Progenitor cell of endocrine pancreas (in vitro differentiated cells): Measurements from ENCODE around the gene KIF3B. TPM values are rescaled to one million over a fixed set of nuclear protein-coding genes. Genes with fewer than 3 reads are reported as not detected.
"Not testable (repeated sequence)": the region's sequence is repeated elsewhere in the genome, so short reads cannot be mapped to it uniquely, and the experiment has no call there.

ENCODE experiments used
- DNase-seq: peaks from one replicate; pipeline ENCODE4 v3.0.0; 2021; ENCODE audit warnings: low spot score; ENCODE audit not compliant: unreplicated experiment
- H3K27ac Mint-ChIP-seq: 2 replicates; pipeline ENCODE4 v1.8.0; 2021; ENCODE audit warnings: mild to moderate bottlenecking, moderate library complexity, mixed read lengths
- H3K27me3 Mint-ChIP-seq: 2 replicates; pipeline ENCODE4 v1.8.0; 2021; ENCODE audit warnings: mixed read lengths
- H3K36me3 Mint-ChIP-seq: 2 replicates; pipeline ENCODE4 v1.8.0; 2022; ENCODE audit warnings: mixed read lengths; ENCODE audit not compliant: insufficient read depth
- H3K4me1 Mint-ChIP-seq: 2 replicates; pipeline ENCODE4 v1.8.0; 2021; ENCODE audit warnings: low read depth, mixed read lengths
- H3K4me3 Mint-ChIP-seq: 2 replicates; pipeline ENCODE4 v1.8.0; 2021; ENCODE audit warnings: low read depth, mild to moderate bottlenecking, moderate library complexity, mixed read lengths
- H3K9me3 Mint-ChIP-seq: 2 replicates; pipeline ENCODE4 v1.8.0; 2021; ENCODE audit warnings: low read depth, mixed read lengths
- CTCF ChIP-seq: fragments of 200-600 bp; sonication (generic); IDR thresholded peaks from one replicate; pipeline ENCODE4 v1.5.0; 2021; ENCODE audit warnings: antibody characterized with exemption, mild to moderate bottlenecking; ENCODE audit not compliant: unreplicated experiment
- total RNA-seq: library from RNA; stranded (reverse); gene quantifications from 2 replicates; pipeline ENCODE4 v1.2.1, GENCODE V29; 2021

The KIF3B gene
- total RNA-seq, 1 donor from 2014 or later: 61.6 TPM

GRCh38 chr20:32251470-32251869 is 26.0 kb upstream of the KIF3B start:
- DNase-seq: no peak
- TF ChIP-seq CTCF: no peak
- no peak overlapping the region for H3K4me3 Mint-ChIP-seq
- H3K27ac Mint-ChIP-seq: no peak overlapping the region
- H3K36me3 Mint-ChIP-seq: no peaks in the 10 kb centered on the region
- peaks cover 4% of the 10 kb centered on the region for H3K4me1 Mint-ChIP-seq
- H3K9me3 Mint-ChIP-seq: no peaks in the 10 kb centered on the region
- no peaks in the 10 kb centered on the region for H3K27me3 Mint-ChIP-seq

DNA sequence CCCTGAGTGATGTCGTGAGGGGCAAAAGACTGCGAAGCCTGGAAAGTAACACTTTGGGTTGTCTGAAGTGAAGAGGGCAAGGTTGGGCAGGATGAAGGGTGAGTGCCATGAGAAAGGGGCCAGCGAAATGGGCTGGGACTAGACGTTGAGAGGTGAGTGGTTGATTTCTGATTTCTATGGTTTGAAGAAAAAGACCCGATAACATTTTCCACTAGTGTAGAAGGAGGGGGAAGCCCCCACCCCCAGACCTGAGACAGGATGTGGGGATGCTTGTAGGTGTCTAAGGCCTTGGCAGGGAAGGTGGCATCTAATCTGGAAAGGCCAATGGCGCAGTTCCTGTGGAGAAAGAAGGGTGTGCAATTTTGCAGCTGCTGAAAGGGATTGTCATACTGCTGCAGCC is 25.3 kb upstream of the KIF3B start:
- TF ChIP-seq CTCF: no peak
- peaks cover 10% of the 10 kb centered on the region for H3K4me1 Mint-ChIP-seq
- no peak overlapping the region for H3K27ac Mint-ChIP-seq
- no peaks in the 10 kb centered on the region for H3K9me3 Mint-ChIP-seq
- no peaks in the 10 kb centered on the region for H3K27me3 Mint-ChIP-seq
- DNase-seq: no peak
- no peaks in the 10 kb centered on the region for H3K36me3 Mint-ChIP-seq
- H3K4me3 Mint-ChIP-seq: no peak overlapping the region

- not testable (repeated sequence) for H3K27me3 Mint-ChIP-seq, DNase-seq, H3K36me3 Mint-ChIP-seq, H3K4me3 Mint-ChIP-seq, H3K9me3 Mint-ChIP-seq
- Mint-ChIP-seq H3K4me1 (peaks cover 16% of the 10 kb centered on the region), H3K27ac (peak overlapping the region; percentile 42)
Measured at GRCh38 chr20:32260973-32261372, 16.5 kb upstream of the KIF3B start.

- Mint-ChIP-seq H3K36me3 (no peaks in the 10 kb centered on the region), H3K9me3 (no peaks in the 10 kb centered on the region), H3K4me1 (peaks cover 10% of the 10 kb centered on the region), H3K27ac (no peak overlapping the region), H3K4me3 (no peak overlapping the region), H3K27me3 (no peaks in the 10 kb centered on the region)
- no peak for TF ChIP-seq CTCF
- no peak for DNase-seq
Measured at GRCh38 chr20:32261644-32262043, 15.8 kb upstream of the KIF3B start.

DNA sequence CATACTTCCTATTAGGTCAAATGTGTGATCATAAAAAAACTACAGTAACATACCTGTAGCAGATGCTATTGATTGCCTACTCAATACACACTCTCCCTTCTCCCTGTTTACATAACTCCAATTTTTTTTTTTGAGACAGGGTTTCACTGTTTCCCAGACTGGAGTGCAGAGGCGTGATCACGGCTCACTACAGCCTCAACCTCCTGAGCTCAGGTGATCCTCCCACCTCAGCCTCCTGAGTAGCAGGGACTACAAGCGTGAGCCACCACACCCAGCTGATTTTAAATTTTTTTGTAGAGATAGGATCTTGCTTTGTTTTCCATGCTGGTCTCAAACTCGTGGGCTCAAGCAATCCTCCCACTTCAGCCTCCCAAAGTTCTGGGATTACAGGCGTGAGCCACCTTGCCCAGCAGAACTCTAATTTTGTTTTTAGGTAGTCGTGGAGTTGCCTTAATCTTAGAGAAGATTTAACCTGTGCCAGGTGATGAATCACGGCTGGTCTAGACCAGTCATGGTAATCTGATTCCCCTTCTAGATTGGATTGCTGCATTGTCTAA is 14.0 kb upstream of the KIF3B start:
- DNase-seq: no peak
- Mint-ChIP-seq H3K4me3 (no peak overlapping the region), H3K9me3 (no peaks in the 10 kb centered on the region), H3K36me3 (no peaks in the 10 kb centered on the region), H3K27me3 (no peaks in the 10 kb centered on the region), H3K4me1 (peaks cover 6% of the 10 kb centered on the region), H3K27ac (no peak overlapping the region)
- TF ChIP-seq CTCF: no peak

DNA sequence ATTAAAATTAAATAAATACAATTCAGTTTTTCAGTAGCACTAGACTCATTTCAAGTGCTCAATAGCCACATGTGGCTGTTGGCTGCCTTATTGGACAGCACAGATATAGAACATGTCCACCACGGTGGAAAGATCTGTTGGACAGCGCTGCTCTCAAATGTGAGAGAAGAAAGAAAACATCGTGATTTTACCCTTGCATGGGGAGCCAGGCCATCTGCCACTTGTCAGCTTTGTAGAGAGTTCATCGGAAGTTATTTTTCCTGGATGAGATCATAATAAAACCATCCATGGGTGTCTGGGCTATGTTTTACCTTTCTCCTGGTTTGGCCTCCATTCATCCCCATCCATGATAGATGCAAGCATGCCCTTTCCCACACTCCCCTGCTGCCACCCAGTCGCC is 5.8 kb upstream of the KIF3B start:
- DNase-seq: no peak
- Mint-ChIP-seq H3K4me1 (peaks cover 2% of the 10 kb centered on the region), H3K27ac (no peak overlapping the region), H3K4me3 (no peak overlapping the region), H3K27me3 (peaks cover 10% of the 10 kb centered on the region), H3K36me3 (no peaks in the 10 kb centered on the region), H3K9me3 (peaks cover 3% of the 10 kb centered on the region)
- no peak for TF ChIP-seq CTCF
